Rectal smooth muscle tissue (tissue), 1 donor: ENCODE data around the gene KRTAP10-8.
"Not testable (repeated sequence)": the region's sequence is repeated elsewhere in the genome, so short reads cannot be mapped to it uniquely, and the experiment has no call there.

Source experiments
- H3K27ac ChIP-seq: one replicate; pipeline ENCODE4 v1.7.0; 2013; ENCODE audit warnings: low read depth, low read length, inconsistent platforms
- H3K27me3 ChIP-seq: one replicate; pipeline ENCODE4 v1.7.0; 2013; ENCODE audit warnings: low read length; ENCODE audit not compliant: control insufficient read depth, insufficient read depth
- H3K36me3 ChIP-seq: one replicate; pipeline ENCODE4 v1.7.0; 2013; ENCODE audit warnings: low read length; ENCODE audit not compliant: control insufficient read depth, insufficient read depth
- H3K4me1 ChIP-seq: one replicate; pipeline ENCODE4 v1.7.0; 2013; ENCODE audit warnings: low read length; ENCODE audit not compliant: control insufficient read depth, insufficient read depth
- H3K4me3 ChIP-seq: one replicate; pipeline ENCODE4 v1.7.0; 2013; ENCODE audit warnings: low read length
- H3K9ac ChIP-seq: one replicate; pipeline ENCODE4 v1.7.0; 2013; ENCODE audit warnings: low read length

The KRTAP10-8 gene

DNA sequence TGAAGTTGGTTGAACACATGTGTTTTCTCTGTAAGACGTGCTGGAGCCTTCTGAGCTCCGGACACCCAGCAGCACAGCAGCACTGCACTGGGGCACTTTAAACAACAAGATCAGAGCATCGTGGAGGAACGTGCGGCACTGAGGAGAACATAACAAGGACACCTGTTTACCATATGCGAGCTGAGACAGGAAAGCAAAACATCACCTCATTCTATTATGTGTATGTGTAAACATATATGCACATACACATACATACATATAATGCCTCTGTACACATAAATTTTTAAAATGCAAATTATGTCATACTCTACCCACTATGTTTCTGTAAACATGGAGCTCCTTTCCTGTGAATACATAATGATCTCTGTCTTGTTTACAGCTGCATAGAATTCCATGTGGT is 16.4 kb upstream of the KRTAP10-8 start:
- Histone ChIP-seq H3K4me3 (no peak overlapping the region), H3K27me3 (no peaks in the 10 kb centered on the region), H3K27ac (no peak overlapping the region), H3K9ac (no peak overlapping the region), H3K36me3 (no peaks in the 10 kb centered on the region), H3K4me1 (no peaks in the 10 kb centered on the region)

- Histone ChIP-seq H3K4me1 (no peaks in the 10 kb centered on the region), H3K4me3 (no peak overlapping the region), H3K36me3 (no peaks in the 10 kb centered on the region), H3K27ac (no peak overlapping the region), H3K9ac (no peak overlapping the region), H3K27me3 (peaks cover 2% of the 10 kb centered on the region)
Observed at GRCh38 chr21:44596068-44596725, 15.7 kb upstream of the KRTAP10-8 start.

- Histone ChIP-seq H3K27me3 (peaks cover 2% of the 10 kb centered on the region), H3K27ac (no peak overlapping the region), H3K36me3 (no peaks in the 10 kb centered on the region), H3K9ac (no peak overlapping the region), H3K4me3 (no peak overlapping the region), H3K4me1 (no peaks in the 10 kb centered on the region)
Observed at GRCh38 chr21:44598061-44598460, 13.8 kb upstream of the KRTAP10-8 start.

DNA sequence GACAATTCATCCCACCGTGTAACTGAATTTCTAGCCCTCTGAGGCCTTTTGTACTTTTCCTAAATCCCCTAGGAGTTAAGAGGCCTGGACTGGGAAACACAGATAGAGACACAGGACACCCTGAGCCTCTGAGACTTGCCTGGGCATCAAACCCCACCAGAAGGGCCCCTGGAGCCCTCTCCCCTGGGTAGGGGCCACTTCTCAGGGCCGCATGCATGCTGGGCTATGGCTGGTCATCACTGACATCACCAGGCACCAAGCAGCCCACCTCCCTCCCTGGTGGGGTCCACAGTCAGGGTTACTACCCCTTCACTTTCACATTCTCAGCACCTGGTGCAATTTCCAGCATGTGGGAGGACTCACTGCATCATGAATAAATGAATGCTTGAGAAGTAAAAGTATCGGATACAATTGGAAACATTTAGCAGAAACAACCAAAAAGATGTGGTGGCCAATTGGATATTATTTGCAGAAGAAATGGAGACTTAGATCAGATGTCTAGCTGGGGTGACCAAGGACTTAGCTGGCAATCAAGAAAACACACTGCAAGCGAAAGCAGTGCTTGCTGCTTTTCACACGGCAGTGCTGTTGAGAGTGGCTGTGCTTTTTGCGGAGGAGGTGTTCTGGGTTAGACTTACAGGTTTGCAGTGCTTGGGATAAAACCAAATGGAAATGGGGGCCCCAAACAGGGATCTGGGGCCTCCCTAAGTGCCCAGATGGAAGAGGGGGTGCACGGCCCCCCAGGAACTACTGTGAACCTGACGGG is 12.4 kb upstream of the KRTAP10-8 start:
- peaks cover 2% of the 10 kb centered on the region for H3K27me3 ChIP-seq
- H3K4me1 ChIP-seq = no peaks in the 10 kb centered on the region
- no peak overlapping the region for H3K27ac ChIP-seq
- H3K36me3 ChIP-seq = no peaks in the 10 kb centered on the region
- H3K9ac ChIP-seq = no peak overlapping the region
- H3K4me3 ChIP-seq = no peak overlapping the region

- H3K9ac ChIP-seq, H3K36me3 ChIP-seq, H3K27ac ChIP-seq, H3K4me3 ChIP-seq, H3K27me3 ChIP-seq, H3K4me1 ChIP-seq: not testable (repeated sequence)
Observed at GRCh38 chr21:44600118-44600978, 11.5 kb upstream of the KRTAP10-8 start, which contains the start of gene KRTAP10-7. Gene KRTAP10-7, plus strand, starts transcription at chr21:44600597. Its CDS starts 25 bp downstream, at chr21:44600622.

GRCh38 chr21:44601091-44601490 is 10.8 kb upstream of the KRTAP10-8 start:
- H3K9ac ChIP-seq, H3K36me3 ChIP-seq, H3K27me3 ChIP-seq, H3K27ac ChIP-seq, H3K4me3 ChIP-seq, H3K4me1 ChIP-seq: not testable (repeated sequence)

DNA sequence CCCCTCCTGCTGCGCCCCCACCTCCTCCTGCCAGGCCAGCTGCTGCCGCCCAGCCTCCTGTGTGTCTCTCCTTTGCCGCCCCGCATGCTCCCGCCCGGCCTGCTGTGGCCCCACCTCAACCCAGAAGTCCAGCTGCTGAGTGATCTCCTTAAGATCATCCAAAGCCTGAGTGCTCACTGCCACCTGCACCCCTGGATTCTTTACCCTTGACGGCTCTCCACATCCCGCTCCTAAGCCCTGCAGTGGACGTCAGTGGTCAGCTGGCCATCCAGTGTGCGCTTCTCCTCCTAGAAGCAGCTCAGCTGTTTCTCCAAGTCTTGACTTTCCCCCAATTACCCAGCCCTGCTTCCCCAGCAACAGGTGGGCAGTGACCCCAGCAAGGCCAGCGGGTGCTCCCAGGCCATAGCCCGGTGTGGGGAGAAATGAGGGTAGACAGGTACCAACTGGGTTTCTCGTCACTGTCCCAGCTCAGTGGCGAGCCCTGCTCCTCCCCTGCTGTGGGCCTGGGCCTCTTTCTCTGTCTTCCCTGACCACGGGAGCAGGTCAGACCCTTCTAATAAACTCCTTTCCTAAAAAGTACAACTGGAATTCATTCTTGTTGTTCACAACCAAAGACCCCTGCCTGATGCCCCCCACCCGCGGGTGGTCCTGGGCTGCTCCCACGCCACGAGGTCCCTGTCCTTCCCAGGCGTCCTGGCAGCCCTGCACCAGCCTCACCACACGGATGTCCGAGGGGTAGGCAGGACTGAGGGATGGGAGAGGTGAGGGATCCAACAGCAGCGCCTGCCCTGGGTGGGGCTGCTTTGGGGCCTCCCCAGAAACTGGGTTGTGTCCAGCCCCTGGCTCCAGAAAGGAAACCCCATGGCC is 10.1 kb upstream of the KRTAP10-8 start:
- Histone ChIP-seq H3K36me3 (no peaks in the 10 kb centered on the region), H3K27me3 (peaks cover 2% of the 10 kb centered on the region), H3K4me3 (no peak overlapping the region), H3K9ac (no peak overlapping the region), H3K4me1 (no peaks in the 10 kb centered on the region), H3K27ac (no peak overlapping the region)

DNA sequence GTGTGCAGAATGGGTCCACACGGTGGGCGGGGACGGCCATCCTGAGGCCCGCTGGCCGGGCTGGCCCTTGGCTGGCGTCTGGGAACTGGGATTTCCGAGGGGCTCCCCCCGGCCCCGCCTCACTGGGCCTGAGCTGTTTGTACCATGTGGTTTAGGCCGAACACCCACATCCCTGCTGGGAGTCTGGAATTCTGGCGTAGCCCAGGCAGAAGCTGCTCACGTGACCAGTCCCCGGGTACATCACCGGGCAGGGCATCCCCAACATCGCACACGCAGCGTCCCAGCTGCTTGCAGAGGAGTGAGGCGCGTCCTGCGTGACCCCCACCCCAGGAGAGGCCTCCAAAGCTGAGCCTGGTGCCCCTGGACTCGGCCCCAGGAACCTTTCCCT is 9.4 kb upstream of the KRTAP10-8 start:
- H3K27me3 ChIP-seq = peaks cover 2% of the 10 kb centered on the region
- H3K9ac ChIP-seq = no peak overlapping the region
- H3K27ac ChIP-seq = no peak overlapping the region
- H3K4me1 ChIP-seq = no peaks in the 10 kb centered on the region
- H3K36me3 ChIP-seq = no peaks in the 10 kb centered on the region
- no peak overlapping the region for H3K4me3 ChIP-seq

GRCh38 chr21:44603109-44603875 is 8.6 kb upstream of the KRTAP10-8 start:
- H3K36me3 ChIP-seq = no peaks in the 10 kb centered on the region
- H3K4me1 ChIP-seq = no peaks in the 10 kb centered on the region
- H3K27me3 ChIP-seq = peaks cover 2% of the 10 kb centered on the region
- no peak overlapping the region for H3K4me3 ChIP-seq
- H3K27ac ChIP-seq = no peak overlapping the region
- no peak overlapping the region for H3K9ac ChIP-seq

- H3K4me1 ChIP-seq = no peaks in the 10 kb centered on the region
- no peak overlapping the region for H3K4me3 ChIP-seq
- H3K9ac ChIP-seq = no peak overlapping the region
- H3K27me3 ChIP-seq = peaks cover 2% of the 10 kb centered on the region
- H3K36me3 ChIP-seq = no peaks in the 10 kb centered on the region
- no peak overlapping the region for H3K27ac ChIP-seq
Observed at GRCh38 chr21:44603911-44604310, 8.0 kb upstream of the KRTAP10-8 start.

DNA sequence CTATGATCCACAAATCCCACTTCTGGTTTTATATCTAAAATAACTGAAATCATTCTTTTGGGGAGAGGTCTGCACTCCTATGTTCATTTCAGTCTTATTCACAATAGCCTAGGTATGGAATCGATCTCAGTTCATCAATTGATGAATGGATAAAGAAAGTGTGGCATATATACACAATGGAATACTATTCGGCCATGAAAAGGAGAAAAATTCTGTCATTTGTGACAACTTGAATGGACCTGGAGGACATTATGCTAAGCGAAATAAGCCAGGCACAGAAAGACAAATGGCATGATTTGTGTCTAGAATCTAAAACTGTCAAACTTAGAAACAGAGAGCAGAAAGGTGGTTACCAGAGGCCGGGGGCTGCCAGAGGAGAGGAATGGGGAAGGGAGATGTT is 5.4 kb upstream of the KRTAP10-8 start:
- Histone ChIP-seq H3K9ac (no peak overlapping the region), H3K27me3 (no peaks in the 10 kb centered on the region), H3K4me1 (no peaks in the 10 kb centered on the region)

More for the DNA sequence above, 5.4 kb upstream of the KRTAP10-8 start:
- Histone ChIP-seq H3K27ac (no peak overlapping the region), H3K4me3 (no peak overlapping the region), H3K36me3 (no peaks in the 10 kb centered on the region)
